A549 (cell line): ENCODE measurements around the gene NR3C2. TPM values are rescaled to one million over a fixed set of nuclear protein-coding genes. Genes with fewer than 3 reads are reported as not detected.
"Not testable (repeated sequence)": the region's sequence is repeated elsewhere in the genome, so short reads cannot be mapped to it uniquely, and the experiment has no call there.

Experiments used
- ATAC-seq, 2 experiments: fragments of 200-7000 bp in 1 of 2; fragments of >200 bp in 1 of 2; cut with Nextera tagmentation in 1 of 2; cut with Tn5 transposase in 1 of 2; 3 replicates each; pipeline versions ENCODE4 v1.8.0 to v1.9.1; 2018 to 2020; ENCODE audit warnings: mild to moderate bottlenecking in 1 of 2, moderate library complexity in 1 of 2
- CTCF ChIA-PET: fragments of 300-600 bp; sonication (Branson Sonifier 250); formaldehyde crosslinking; extraction: SDS; loops from one replicate; lab custom pipeline; 2021; ENCODE audit warnings: antibody characterized with exemption, inconsistent platforms; lab: Yijun Ruan, JAX
- POLR2A ChIA-PET: fragments of 350-600 bp; formaldehyde crosslinking; extraction: SDS; loops from one replicate; lab custom pipeline; 2021; ENCODE audit warnings: antibody characterized with exemption, inconsistent platforms; lab: Yijun Ruan, JAX
- DNase-seq, 2 experiments: peaks; one replicate each; pipeline versions ENCODE4 v3.0.0 to v3.0.0-alpha.2; 2011 to 2016; ENCODE audit warnings: low read depth in 1 of 2, low spot score in 1 of 2
- FAIRE-seq: peaks from 2 replicates; lab custom pipeline; 2011; peaks lifted over from hg19 to GRCh38; lab: Jason Lieb, UNC
- H3K27ac ChIP-seq, 2 experiments: fragments of >200 bp; sonication (Bioruptor Twin); formaldehyde crosslinking; 3 replicates each; pipeline ENCODE4 v1.5.1; 2016 to 2017
- H3K4me1 ChIP-seq: fragments of >200 bp; sonication (Bioruptor Twin); formaldehyde crosslinking; 3 replicates; pipeline ENCODE4 v1.6.1; 2016
- H3K4me2 ChIP-seq: fragments of >200 bp; sonication (Bioruptor Twin); formaldehyde crosslinking; 3 replicates; pipeline ENCODE4 v1.6.1; 2016
- H3K4me3 ChIP-seq: fragments of >200 bp; sonication (Bioruptor Twin); formaldehyde crosslinking; 3 replicates; pipeline ENCODE4 v1.5.1; 2016
- H3K9me3 ChIP-seq: fragments of >200 bp; sonication (Bioruptor Twin); formaldehyde crosslinking; 3 replicates; pipeline ENCODE4 v1.6.1; 2016
- BCL3 ChIP-seq: fragments of >200 bp; sonication (Bioruptor Twin); formaldehyde crosslinking; IDR thresholded peaks from 3 replicates; pipeline ENCODE4 v1.6.1; 2016
- CHD2 ChIP-seq: fragments of 150-350 bp; IDR thresholded peaks from 2 replicates; pipeline ENCODE4 v1.6.1; 2014; ENCODE audit warnings: low read length; ENCODE audit not compliant: partially characterized antibody
- CTCF ChIP-seq: fragments of >200 bp; sonication (Bioruptor Twin); formaldehyde crosslinking; IDR thresholded peaks from 3 replicates; pipeline ENCODE4 v1.5.1; 2016
- EHMT2 ChIP-seq: fragments of 200-600 bp; sonication (generic); IDR thresholded peaks from 2 replicates; pipeline ENCODE4 v1.6.1; 2016; ENCODE audit warnings: antibody characterized with exemption, low read depth, mild to moderate bottlenecking, moderate library complexity
- ELK1 ChIP-seq: fragments of 150-350 bp; IDR thresholded peaks from 2 replicates; pipeline ENCODE4 v1.6.1; 2014; ENCODE audit warnings: low read depth, mild to moderate bottlenecking, low read length
- EP300 ChIP-seq, 2 experiments: fragments of >200 bp; sonication (Bioruptor Twin); formaldehyde crosslinking; IDR thresholded peaks; 2 replicates in 1 of 2; 3 replicates in 1 of 2; pipeline ENCODE4 v1.6.1; 2016 to 2017
- FOSB ChIP-seq: fragments of 250-450 bp; sonication (Bioruptor Pico); IDR thresholded peaks from 2 replicates; pipeline ENCODE4 v1.5.0; 2020; ENCODE audit warnings: mild to moderate bottlenecking, moderate library complexity
- FOXS1 ChIP-seq: fragments of 250-450 bp; sonication (Bioruptor Pico); IDR thresholded peaks from 2 replicates; pipeline ENCODE4 v1.5.0; 2020; ENCODE audit warnings: mild to moderate bottlenecking, moderate library complexity
- GATA3 ChIP-seq: IDR thresholded peaks from 2 replicates; pipeline ENCODE4 v1.6.1; 2012; ENCODE audit warnings: borderline replicate concordance
- HOXA7 ChIP-seq: fragments of 250-450 bp; sonication (Bioruptor Pico); IDR thresholded peaks from 2 replicates; pipeline ENCODE4 v1.5.0; 2020; ENCODE audit warnings: mild to moderate bottlenecking, moderate library complexity
- HOXB5 ChIP-seq: fragments of 250-450 bp; sonication (Bioruptor Pico); IDR thresholded peaks from 2 replicates; pipeline ENCODE4 v1.5.0; 2020; ENCODE audit warnings: mild to moderate bottlenecking, moderate library complexity
- MAFK ChIP-seq: fragments of 450-650 bp; IDR thresholded peaks from 2 replicates; pipeline ENCODE4 v1.6.1; 2014; ENCODE audit not compliant: partially characterized antibody
- MAX ChIP-seq: IDR thresholded peaks from 2 replicates; pipeline ENCODE4 v1.6.1; 2012
- MAZ ChIP-seq: fragments of 150-350 bp; IDR thresholded peaks from 2 replicates; pipeline ENCODE4 v1.6.1; 2014; ENCODE audit warnings: antibody characterized with exemption, low read depth, low read length, borderline replicate concordance
- MYC ChIP-seq: IDR thresholded peaks from 2 replicates; pipeline ENCODE4 v1.6.1; 2012; ENCODE audit warnings: mild to moderate bottlenecking, inconsistent platforms, low read length, improper control_type of control experiment, borderline replicate concordance
- PBX3 ChIP-seq: IDR thresholded peaks from 2 replicates; pipeline ENCODE4 v1.6.1; 2012
- PHF8 ChIP-seq: fragments of 200-600 bp; sonication (generic); IDR thresholded peaks from 2 replicates; pipeline ENCODE4 v1.6.1; 2016; ENCODE audit warnings: low read depth, mild to moderate bottlenecking, antibody characterized with exemption, moderate library complexity, borderline replicate concordance
- RAD21 ChIP-seq, 2 experiments: fragments of >200 bp in 1 of 2; sonication (Bioruptor Twin) in 1 of 2; formaldehyde crosslinking in 1 of 2; IDR thresholded peaks in 1 of 2; conservative IDR thresholded peaks in 1 of 2; 2 replicates in 1 of 2; 3 replicates in 1 of 2; pipeline ENCODE4 v1.6.1; 2012 to 2018; ENCODE audit warnings: inconsistent platforms in 1 of 2
- RCOR1 ChIP-seq: fragments of 150-350 bp; IDR thresholded peaks from 2 replicates; pipeline ENCODE4 v1.6.1; 2014; ENCODE audit warnings: antibody characterized with exemption, low read length, low read depth
- TFCP2L1 ChIP-seq: fragments of 250-450 bp; sonication (Bioruptor Pico); IDR thresholded peaks from 2 replicates; pipeline ENCODE4 v1.5.0; 2021; ENCODE audit warnings: mild to moderate bottlenecking
- ZFP36 ChIP-seq: fragments of 450-650 bp; IDR thresholded peaks from 2 replicates; pipeline ENCODE4 v1.6.1; 2014; ENCODE audit warnings: borderline replicate concordance; ENCODE audit not compliant: partially characterized antibody
- WGBS: methylation state at CpG from one replicate; pipeline ENCODE4 v1.1.6; 2017; ENCODE audit errors: missing lambda C conversion rate; 5-methylcytosine and 5-hydroxymethylcytosine counted together
- polyA plus RNA-seq, 4 experiments: library from polyadenylated mRNA; depleted of rRNA in 3 of 4; stranded (reverse); fragments of >200 nt; fragmentation: RNase III in 1 of 4; extraction: RNeasy Plus Mini Kit Qiagen cat#74134 plus additional on column Dnase treatment in 1 of 4; gene quantifications; 2 replicates in 3 of 4; 3 replicates in 1 of 4; pipeline ENCODE4 v1.2.3, GENCODE V29; 2011 to 2017

The NR3C2 gene
- polyA plus RNA-seq, 2 of the 4 experiments (the other 2 are of a cell fraction): 0.01 to 0.03 TPM

GRCh38 chr4:148126825-148127224 lies 315.4 kb downstream of the NR3C2 start (continued):
- TF ChIP-seq MYC: no peak
- no peak for TF ChIP-seq BCL3
- TF ChIP-seq CHD2: no peak
- TF ChIP-seq EHMT2: no peak

GRCh38 chr4:148124512-148124911 lies 317.7 kb downstream of the NR3C2 start:
- ATAC-seq: no peak
- TF ChIP-seq ZFP36: no peak
- no peak for TF ChIP-seq GATA3
- TF ChIP-seq FOXS1: no peak
- no peak for TF ChIP-seq RCOR1
- no peak for TF ChIP-seq HOXA7 (CRISPR knock-in tag)
- no peak for TF ChIP-seq CTCF
- no peak for TF ChIP-seq RAD21 (conservative IDR thresholded peaks at IDR 0.05 in 1 of 2, IDR thresholded peaks at IDR 0.05 in 1 of 2)
- no peak for TF ChIP-seq PBX3
- TF ChIP-seq ELK1: no peak
- TF ChIP-seq MAZ: no peak
- no peak for TF ChIP-seq PHF8
- no peak for TF ChIP-seq CHD2
- no peak overlapping the region for H3K4me3 ChIP-seq
- no peak for DNase-seq
- no peak overlapping the region for H3K4me2 ChIP-seq
- H3K4me1 ChIP-seq: no peaks in the 10 kb centered on the region
- ChIA-PET POLR2A (no interaction called here), CTCF (no interaction called here)
- H3K9me3 ChIP-seq: no peaks in the 10 kb centered on the region
- 56% methylated on average over 1 of the region's 1 CpG for WGBS
- no peak for FAIRE-seq
- H3K27ac ChIP-seq: no peak overlapping the region

GRCh38 chr4:148123161-148123560 lies 319.1 kb downstream of the NR3C2 start:
- CTCF ChIA-PET, DNase-seq, H3K4me2 ChIP-seq, ATAC-seq, H3K4me1 ChIP-seq, H3K9me3 ChIP-seq, H3K27ac ChIP-seq, POLR2A ChIA-PET, H3K4me3 ChIP-seq, FAIRE-seq: not testable (repeated sequence)
- WGBS: 18% methylated on average over 2 of the region's 2 CpGs

- H3K27ac ChIP-seq: no peak overlapping the region
- no peak for TF ChIP-seq HOXB5 (CRISPR knock-in tag)
- TF ChIP-seq MYC: no peak
- TF ChIP-seq TFCP2L1 (CRISPR knock-in tag): no peak
- TF ChIP-seq MAFK: no peak
- TF ChIP-seq EP300 (IDR thresholded peaks at IDR 0.05): no peak
- no peak for TF ChIP-seq FOSB (CRISPR knock-in tag)
- TF ChIP-seq RAD21 (conservative IDR thresholded peaks at IDR 0.05 in 1 of 2, IDR thresholded peaks at IDR 0.05 in 1 of 2): no peak
- no peak for TF ChIP-seq BCL3
- TF ChIP-seq MAX: no peak
- CTCF ChIA-PET: no interaction called here
- WGBS: 15% methylated on average over 3 of the region's 3 CpGs
- POLR2A ChIA-PET: no interaction called here
- no peak overlapping the region for H3K4me3 ChIP-seq
- H3K9me3 ChIP-seq: no peaks in the 10 kb centered on the region
- no peak for DNase-seq
- FAIRE-seq: no peak
- no peaks in the 10 kb centered on the region for H3K4me1 ChIP-seq
- H3K4me2 ChIP-seq: no peak overlapping the region
- ATAC-seq: no peak
Measured at GRCh38 chr4:148120216-148120615, 322.0 kb downstream of the NR3C2 start.
